GM12891 (cell line): Measurements from ENCODE around the gene C11orf54.

Experiments
- PAX5 ChIP-seq: IDR thresholded peaks from 2 replicates; pipeline ENCODE4 v1.6.1; 2011; ENCODE audit warnings: low read length, moderate library complexity, mild to moderate bottlenecking; ENCODE audit not compliant: insufficient read depth, severe bottlenecking
- POLR2A ChIP-seq: IDR thresholded peaks from 2 replicates; pipeline ENCODE4 v1.6.1; 2011; ENCODE audit warnings: low read depth, low read length, control low read depth
- POLR2AphosphoS5 ChIP-seq: IDR thresholded peaks from 2 replicates; pipeline ENCODE4 v1.6.1; 2011; ENCODE audit warnings: low read depth, low read length, control low read depth
- SPI1 ChIP-seq: IDR thresholded peaks from 2 replicates; pipeline ENCODE4 v1.6.1; 2011; ENCODE audit warnings: low read depth, low read length, control low read depth

GRCh38 chr11:93783765-93784144, 42.3 kb downstream of the C11orf54 start:
- TF ChIP-seq POLR2AphosphoS5 (no peak), POLR2A (no peak), PAX5 (no peak), SPI1 (no peak)
